ENCODE measurements around the gene ZNF366. TPM values are rescaled to one million over a fixed set of nuclear protein-coding genes. Genes with fewer than 3 reads are reported as not detected.

The ZNF366 gene
- total RNA-seq, 1 experiment from 2014 or later = not detected

- H3K79me2 ChIP-seq (ENCODE audit: insufficient read depth, low read length) = no peaks in the 10 kb centered on the region
- BruUV-seq (replicated peaks) = no TSS peak
- H3K4me1 ChIP-seq (ENCODE audit: control insufficient read depth in 1 of 2, insufficient read depth in 2 of 2, low read length in 2 of 2) = peaks cover 0 to 6% of the 10 kb centered on the region in 2 experiments; a peak in 1 of 4 replicates
- no peaks in the 10 kb centered on the region for H3K27me3 ChIP-seq (ENCODE audit: insufficient read depth, low read length)
- POLR2A ChIA-PET = no interaction called here
- H3K27ac ChIP-seq (ENCODE audit: low read depth, low read length) = no peak overlapping the region
- no peak overlapping the region for H2AFZ ChIP-seq (ENCODE audit: low read depth, low read length, poor library complexity, severe bottlenecking)
- no peaks in the 10 kb centered on the region for H3K9me3 ChIP-seq (ENCODE audit: control insufficient read depth in 1 of 2, insufficient read depth in 1 of 2, low read depth in 1 of 2, low read length in 2 of 2)
- ATAC-seq = peak; percentile 49; the same call in 1 of the 2 replicates
- intact Hi-C loops (cut with micrococcal nuclease) = no loop called here
- H4K20me1 ChIP-seq (ENCODE audit: insufficient read depth) = no peaks in the 10 kb centered on the region
- H3K36me3 ChIP-seq (ENCODE audit: control insufficient read depth in 1 of 2, insufficient read depth in 2 of 2, low read length in 2 of 2) = no peaks in the 10 kb centered on the region
- TF ChIP-seq CEBPB (IDR thresholded peaks at IDR 0.05; ENCODE audit: low read depth) = no peak
- no peak for TF ChIP-seq ZBTB33 (IDR thresholded peaks at IDR 0.05; ENCODE audit: extremely low read depth, insufficient replicate concordance, low read length)
- no peak for TF ChIP-seq SIN3A (IDR thresholded peaks at IDR 0.05; ENCODE audit: low read depth)
- TF ChIP-seq SRF (IDR thresholded peaks at IDR 0.05; ENCODE audit: low read depth) = no peak
- no peak for TF ChIP-seq YY1 (IDR thresholded peaks at IDR 0.05; ENCODE audit: extremely low read depth, insufficient replicate concordance, low read depth, low read length)
- no peak for TF ChIP-seq MAX (IDR thresholded peaks at IDR 0.05)
- TF ChIP-seq SP1 (IDR thresholded peaks at IDR 0.05; ENCODE audit: low read depth) = no peak
- TF ChIP-seq TCF7L2 (IDR thresholded peaks at IDR 0.05; ENCODE audit: borderline replicate concordance, extremely low read depth, insufficient read depth, insufficient read length) = no peak
- RAD21 ChIA-PET (ENCODE audit: low non-redundant PET in 1 of 2, low total read pairs in 2 of 2, uncharacterized antibody in 2 of 2, unreplicated experiment in 2 of 2) = no interaction called here
- CTCF ChIA-PET = no interaction called here
- DNase-seq (ENCODE audit: low read depth, low spot score) = no peak
- H3K9ac ChIP-seq (ENCODE audit: low read length) = no peak overlapping the region
- H3K4me2 ChIP-seq (ENCODE audit: low read length) = no peak overlapping the region
- no peak overlapping the region for H3K4me3 ChIP-seq (replicated peaks in 1 of 2; ENCODE audit: low read depth in 1 of 2, low read length in 2 of 2)
- H3K9me2 ChIP-seq (ENCODE audit: insufficient read depth) = no peaks in the 10 kb centered on the region
Observed at GRCh38 chr5:72470826-72471225, 36.4 kb downstream of the ZNF366 start.

- Histone ChIP-seq H3K79me2 (ENCODE audit: insufficient read depth, low read length) (no peaks in the 10 kb centered on the region), H3K27ac (ENCODE audit: low read depth, low read length) (no peak overlapping the region), H3K9me3 (ENCODE audit: control insufficient read depth in 1 of 2, insufficient read depth in 1 of 2, low read depth in 1 of 2, low read length in 2 of 2) (no peaks in the 10 kb centered on the region), H4K20me1 (ENCODE audit: insufficient read depth) (no peaks in the 10 kb centered on the region), H3K4me2 (ENCODE audit: low read length) (no peak overlapping the region), H3K27me3 (ENCODE audit: insufficient read depth, low read length) (no peaks in the 10 kb centered on the region), H2AFZ (ENCODE audit: low read depth, low read length, poor library complexity, severe bottlenecking) (no peak overlapping the region), H3K9ac (ENCODE audit: low read length) (no peak overlapping the region), H3K4me1 (ENCODE audit: control insufficient read depth in 1 of 2, insufficient read depth in 2 of 2, low read length in 2 of 2) (peaks cover 0 to 6% of the 10 kb centered on the region in 2 experiments; a peak in 1 of 4 replicates), H3K4me3 (replicated peaks in 1 of 2; ENCODE audit: low read depth in 1 of 2, low read length in 2 of 2) (no peak overlapping the region), H3K9me2 (ENCODE audit: insufficient read depth) (no peaks in the 10 kb centered on the region), H3K36me3 (ENCODE audit: control insufficient read depth in 1 of 2, insufficient read depth in 2 of 2, low read length in 2 of 2) (no peaks in the 10 kb centered on the region)
- no peak for TF ChIP-seq FOSL1 (IDR thresholded peaks at IDR 0.05; ENCODE audit: low read depth)
- RAD21 ChIA-PET (ENCODE audit: low non-redundant PET in 1 of 2, low total read pairs in 2 of 2, uncharacterized antibody in 2 of 2, unreplicated experiment in 2 of 2) = no interaction called here
- intact Hi-C loops (cut with micrococcal nuclease) = no loop called here
- no peak for ATAC-seq
- no TSS peak for BruUV-seq (replicated peaks)
- POLR2A ChIA-PET = no interaction called here
- DNase-seq (ENCODE audit: low read depth, low spot score) = no peak
- CTCF ChIA-PET = no interaction called here
Observed at GRCh38 chr5:72468606-72469005, 38.6 kb downstream of the ZNF366 start.
